ENCODE data around the gene RPN1. TPM values are rescaled to one million over a fixed set of nuclear protein-coding genes. Genes with fewer than 3 reads are reported as not detected.

Gene RPN1
- total and polyA plus RNA-seq, 2 of the 8 experiments (the other 6 are each of a cell fraction or from before 2014, with no cell fraction given), result 165 to 211 TPM

- Histone ChIP-seq H3K9me3 (ENCODE audit: insufficient read depth in 2 of 2, low read depth in 1 of 2, low read length in 1 of 2) (no peaks in the 10 kb centered on the region), H3K4me3 (ENCODE audit: extremely low read depth in 1 of 4, insufficient read depth in 2 of 4, low read depth in 3 of 4, low read length in 4 of 4) (no peak overlapping the region), H3K23ac (ENCODE audit: insufficient read length) (no peak overlapping the region), H3K9ac (replicated peaks in 1 of 4; ENCODE audit: extremely low read depth in 1 of 4, low read depth in 3 of 4, low read length in 3 of 4) (no peak overlapping the region), H4K91ac (replicated peaks; ENCODE audit: insufficient read length, low read length) (no peak overlapping the region), H2AFZ (ENCODE audit: low read length) (no peak overlapping the region), H2BK15ac (ENCODE audit: low read length) (no peak overlapping the region), H3K27me3 (replicated peaks in 1 of 4; ENCODE audit: control insufficient read depth in 3 of 4, extremely low read depth in 1 of 4, insufficient read depth in 3 of 4, low read length in 3 of 4) (no peaks in the 10 kb centered on the region), H3K4ac (replicated peaks; ENCODE audit: insufficient read length, low read depth, low read length) (no peak overlapping the region), H3K18ac (ENCODE audit: extremely low read depth, low read length) (no peak overlapping the region; the same call in 1 of the 2 replicates), H2BK12ac (ENCODE audit: low read depth, low read length) (no peak overlapping the region), H3K4me1 (replicated peaks in 1 of 4; ENCODE audit: control insufficient read depth in 3 of 4, insufficient read depth in 4 of 4, low read length in 3 of 4) (peaks cover 2 to 10% (median 6%) of the 10 kb centered on the region in 4 experiments; a peak in 5 of 7 replicates), H3K36me3 (ENCODE audit: control insufficient read depth in 2 of 4, insufficient read depth in 4 of 4, low read length in 3 of 4) (no peaks in the 10 kb centered on the region), H4K5ac (ENCODE audit: insufficient read length, low read depth, low read length) (no peak overlapping the region), H3K79me2 (ENCODE audit: control insufficient read depth in 1 of 2, insufficient read depth in 2 of 2, low read length in 2 of 2) (no peaks in the 10 kb centered on the region), H4K20me1 (replicated peaks in 1 of 2; ENCODE audit: control insufficient read depth in 1 of 2, insufficient read depth in 2 of 2, low read length in 2 of 2) (no peaks in the 10 kb centered on the region), H3K27ac (ENCODE audit: low read depth, low read length) (no peak overlapping the region), H3K79me1 (ENCODE audit: low read depth, low read length) (no peaks in the 10 kb centered on the region), H4K8ac (ENCODE audit: extremely low read depth, insufficient read depth, low read length) (no peak overlapping the region), H2BK120ac (replicated peaks; ENCODE audit: low read depth, low read length) (no peak overlapping the region), H3K56ac (replicated peaks; ENCODE audit: insufficient read length, low read depth, low read length) (no peak overlapping the region), H2BK20ac (ENCODE audit: low read length) (no peak overlapping the region), H3K4me2 (ENCODE audit: insufficient read depth in 1 of 2, low read depth in 2 of 2, low read length in 2 of 2) (no peak overlapping the region), H3K14ac (ENCODE audit: insufficient read length) (no peak overlapping the region), H2AK5ac (ENCODE audit: low read depth, low read length) (no peak overlapping the region), H3K23me2 (ENCODE audit: low read depth, low read length) (no peaks in the 10 kb centered on the region), H2BK5ac (ENCODE audit: low read depth, low read length) (no peak overlapping the region)
- ChIA-PET POLR2A (ENCODE audit: partially characterized antibody) (interaction anchor here (0.7 kb wide), 1 partner anchor 141 kb away, joined by 3 read pairs; no protein-coding TSS in a partner anchor), CTCF (ENCODE audit: partially characterized antibody) (interaction anchor here (0.7 to 14.5 kb wide), 25 partner anchors 10 to 528 kb away, joined by 3 to 182 read pairs (median 4); no protein-coding TSS in a partner anchor)
- FAIRE-seq (no peak), DNase-seq (ENCODE audit: low read depth in 1 of 2, low spot score in 2 of 2) (no peak)
- 89% methylated on average over 14 of the region's 14 CpGs; no CpG with 5 or more reads in 1 of the 2 experiments for WGBS, 2 experiments (ENCODE audit: extremely low coverage in 1 of 2, insufficient coverage in 1 of 2, insufficient read length in 1 of 2, insufficient replicate concordance in 2 of 2, low coverage in 1 of 2, low lambda C conversion rate in 2 of 2, missing lambda C conversion rate in 1 of 2)
- TF ChIP-seq POLR2AphosphoS5 (IDR thresholded peaks at IDR 0.05; ENCODE audit: low read depth, low read length) (no peak), EP300 (IDR thresholded peaks at IDR 0.05; ENCODE audit: borderline replicate concordance in 1 of 2, low read depth in 2 of 2, low read length in 2 of 2) (no peak), NRF1 (IDR thresholded peaks at IDR 0.05; ENCODE audit: low read depth, low read length) (no peak), PHF8 (conservative IDR thresholded peaks at IDR 0.05; ENCODE audit: low read depth, low read length) (no peak), TEAD4 (IDR thresholded peaks at IDR 0.05; ENCODE audit: low read depth, low read length) (no peak), SAP30 (IDR thresholded peaks at IDR 0.05; ENCODE audit: insufficient read depth, insufficient replicate concordance, low read length) (no peak), SIRT6 (IDR thresholded peaks at IDR 0.05; ENCODE audit: low read length) (no peak), ATF3 (IDR thresholded peaks at IDR 0.05; ENCODE audit: insufficient read depth, low read depth, low read length) (no peak), HDAC2 (IDR thresholded peaks at IDR 0.05; ENCODE audit: borderline replicate concordance in 1 of 2, low read depth in 2 of 2, low read length in 2 of 2) (no peak), SP1 (IDR thresholded peaks at IDR 0.05; ENCODE audit: low read depth, low read length) (no peak), YY1 (IDR thresholded peaks at IDR 0.05; ENCODE audit: low read depth, low read length) (no peak), KDM1A (IDR thresholded peaks at IDR 0.05; ENCODE audit: borderline replicate concordance, low read length) (no peak), BCL11A (IDR thresholded peaks at IDR 0.05; ENCODE audit: low read depth in 2 of 2, low read length in 2 of 2) (no peak)
Observed at GRCh38 chr3:128573707-128574162, 76.9 kb downstream of the RPN1 start.
